A673 (cell line): ENCODE measurements around the gene CARD11. TPM values are rescaled to one million over a fixed set of nuclear protein-coding genes. Genes with fewer than 3 reads are reported as not detected.

Experiments
- BruUV-seq: library from RNA; stranded (reverse); fragments of 400-500 nt; replicated peaks from 2 replicates; lab custom pipeline; 2021; lab: Mats Ljungman, UMichigan
- CTCF ChIA-PET: fragments of 300-600 bp; sonication (Branson Sonifier 250); formaldehyde crosslinking; loops from one replicate; lab custom pipeline; 2022; ENCODE audit warnings: antibody characterized with exemption; lab: Charles Lee
- POLR2A ChIA-PET: fragments of 300-600 bp; sonication (Branson Sonifier 250); formaldehyde crosslinking; loops from one replicate; lab custom pipeline; 2022; ENCODE audit warnings: antibody characterized with exemption; ENCODE audit not compliant: low non-redundant PET; lab: Charles Lee
- DNase-seq: peaks from one replicate; pipeline ENCODE4 v3.0.0-alpha.2; 2015; ENCODE audit warnings: low spot score
- H3K27ac ChIP-seq: fragments of 200-600 bp; sonication (generic); 2 replicates; pipeline ENCODE4 v1.5.1; 2016; ENCODE audit warnings: mixed run types, low read depth, mild to moderate bottlenecking, mixed read lengths, antibody characterized with exemption, low read length; ENCODE audit not compliant: poor library complexity, severe bottlenecking
- H3K27me3 ChIP-seq: fragments of 200-600 bp; sonication (generic); replicated peaks from 2 replicates; pipeline ENCODE4 v1.6.1; 2017; ENCODE audit warnings: mixed run types, low read depth, mild to moderate bottlenecking, mixed read lengths, antibody characterized with exemption, low read length; ENCODE audit not compliant: insufficient read depth, poor library complexity
- H3K36me3 ChIP-seq: fragments of 200-600 bp; sonication (generic); 2 replicates; pipeline ENCODE4 v1.6.1; 2016; ENCODE audit warnings: mixed run types, mild to moderate bottlenecking, mixed read lengths, antibody characterized with exemption, low read length; ENCODE audit not compliant: insufficient read depth, poor library complexity, severe bottlenecking
- H3K4me1 ChIP-seq: fragments of 200-600 bp; sonication (generic); 2 replicates; pipeline ENCODE4 v1.6.1; 2017; ENCODE audit warnings: mixed run types, mild to moderate bottlenecking, mixed read lengths, antibody characterized with exemption, low read length; ENCODE audit not compliant: insufficient read depth, poor library complexity, severe bottlenecking
- H3K4me3 ChIP-seq: fragments of 200-600 bp; sonication (generic); 2 replicates; pipeline ENCODE4 v1.5.1; 2016; ENCODE audit warnings: low read depth, mixed run types, mild to moderate bottlenecking, mixed read lengths, low read length; ENCODE audit not compliant: poor library complexity, severe bottlenecking
- H3K9me3 ChIP-seq: fragments of 200-600 bp; sonication (generic); 2 replicates; pipeline ENCODE4 v1.6.1; 2016; ENCODE audit warnings: mixed run types, low read depth, mild to moderate bottlenecking, mixed read lengths, antibody characterized with exemption, low read length; ENCODE audit not compliant: poor library complexity, severe bottlenecking
- CTCF ChIP-seq: fragments of 300-800, 200-600 bp; sonication (generic); conservative IDR thresholded peaks from 2 replicates; pipeline ENCODE4 v1.5.1; 2017; ENCODE audit warnings: low read depth, mild to moderate bottlenecking, antibody characterized with exemption, low read length, moderate library complexity, mixed read lengths
- EZH2 ChIP-seq: fragments of 200-600 bp; sonication (generic); IDR thresholded peaks from 2 replicates; pipeline ENCODE4 v1.6.1; 2017; ENCODE audit warnings: borderline replicate concordance, low read depth, mild to moderate bottlenecking, mixed read lengths, antibody characterized with exemption, low read length; ENCODE audit not compliant: poor library complexity, severe bottlenecking
- intact Hi-C: fragments of 100-400 bp; cut with micrococcal nuclease; formaldehyde crosslinking; loops from one replicate; pipeline ENCODE4 v1.10.0; 2022; ENCODE audit not compliant: unreplicated experiment
- total RNA-seq: library from RNA; stranded (reverse); gene quantifications from 2 replicates; pipeline ENCODE4 v1.2.3, GENCODE V29; 2021

Gene CARD11
- total RNA-seq, 1 experiment from 2014 or later, result 1.8 TPM

GRCh38 chr7:2954433-2954853 is 89.2 kb downstream of the CARD11 start:
- ChIA-PET CTCF (no interaction called here), POLR2A (no interaction called here)
- peak; percentile 16 for DNase-seq
- no TSS peak for BruUV-seq
- Histone ChIP-seq H3K4me3 (no peak overlapping the region), H3K4me1 (no peaks in the 10 kb centered on the region), H3K27me3 (peaks cover 10% of the 10 kb centered on the region), H3K27ac (no peak overlapping the region), H3K9me3 (peaks cover 3% of the 10 kb centered on the region), H3K36me3 (no peaks in the 10 kb centered on the region)
- TF ChIP-seq EZH2 (no peak), CTCF (no peak)
- intact Hi-C loops, result no loop called here

GRCh38 chr7:2953588-2954407 is 89.9 kb downstream of the CARD11 start:
- CTCF ChIA-PET, result no interaction called here
- DNase-seq, result no peak

GRCh38 chr7:2953099-2953498 is 90.6 kb downstream of the CARD11 start:
- Histone ChIP-seq H3K27ac (no peak overlapping the region), H3K27me3 (peaks cover 10% of the 10 kb centered on the region), H3K9me3 (peaks cover 6% of the 10 kb centered on the region), H3K4me1 (no peaks in the 10 kb centered on the region), H3K4me3 (no peak overlapping the region), H3K36me3 (no peaks in the 10 kb centered on the region)
- DNase-seq, result no peak
- intact Hi-C loops, result no loop called here
- POLR2A ChIA-PET, result no interaction called here
- CTCF ChIA-PET, result no interaction called here
- BruUV-seq, result no TSS peak
- no peak for TF ChIP-seq EZH2
- no peak for TF ChIP-seq CTCF

More at GRCh38 chr7:2953588-2954407, 89.9 kb downstream of the CARD11 start:
- no TSS peak for BruUV-seq
- no peak for TF ChIP-seq CTCF
- no peak for TF ChIP-seq EZH2
- H3K36me3 ChIP-seq, result no peaks in the 10 kb centered on the region
- POLR2A ChIA-PET, result no interaction called here
- H3K27ac ChIP-seq, result no peak overlapping the region
- intact Hi-C loops, result no loop called here
- H3K4me1 ChIP-seq, result no peaks in the 10 kb centered on the region
- H3K4me3 ChIP-seq, result no peak overlapping the region
- H3K9me3 ChIP-seq, result peaks cover 6% of the 10 kb centered on the region
- peaks cover 10% of the 10 kb centered on the region for H3K27me3 ChIP-seq
